Activated naive CD8-positive, alpha-beta T cell treated with anti-CD3 and anti-CD28 coated beads, Interleukin-2, amount 50 U/mL, for 24 hours (primary cell): ENCODE measurements around the gene CCL5.

ENCODE experiments used
- ATAC-seq: fragments of 150-1000 bp; cut with Tn5 transposase; one replicate; pipeline ENCODE4 v1.10.0; 2021
- DNase-seq: peaks from one replicate; pipeline ENCODE4 v3.0.0; 2021
- H3K27ac Mint-ChIP-seq: one replicate; pipeline ENCODE4 v1.8.0; 2021; ENCODE audit warnings: mild to moderate bottlenecking, mixed read lengths
- H3K27me3 Mint-ChIP-seq: one replicate; pipeline ENCODE4 v1.8.0; 2021; ENCODE audit warnings: mixed read lengths
- H3K36me3 Mint-ChIP-seq: one replicate; pipeline ENCODE4 v1.8.0; 2021; ENCODE audit warnings: low read depth, mixed read lengths
- H3K4me1 Mint-ChIP-seq: one replicate; pipeline ENCODE4 v1.8.0; 2021; ENCODE audit warnings: mixed read lengths
- H3K4me3 Mint-ChIP-seq: one replicate; pipeline ENCODE4 v1.8.0; 2021; ENCODE audit warnings: mild to moderate bottlenecking, moderate library complexity, mixed read lengths
- H3K9me3 Mint-ChIP-seq: one replicate; pipeline ENCODE4 v1.8.0; 2021; ENCODE audit warnings: mixed read lengths

Gene CCL5

DNA sequence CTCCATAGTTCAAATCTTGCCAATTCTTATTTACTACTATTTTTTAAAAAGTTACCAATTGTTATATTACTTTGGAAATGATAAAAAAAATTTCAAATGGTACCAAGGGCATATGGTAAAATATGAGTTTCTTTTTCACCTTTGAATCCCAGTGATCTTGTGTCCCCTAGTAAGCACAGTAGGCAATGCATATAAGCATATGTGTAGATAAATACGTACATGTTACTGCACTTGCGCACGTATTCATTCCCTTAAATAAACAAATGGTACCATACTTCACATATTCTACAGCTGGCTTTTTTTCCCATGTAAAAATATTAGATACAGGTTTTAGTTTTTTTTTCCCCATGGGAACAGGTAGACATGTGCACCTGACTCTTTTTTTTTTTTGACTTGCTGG is 39.1 kb downstream of the CCL5 start:
- H3K27ac Mint-ChIP-seq: no peak overlapping the region
- H3K27me3 Mint-ChIP-seq: no peaks in the 10 kb centered on the region
- no peak for ATAC-seq
- H3K4me3 Mint-ChIP-seq: no peak overlapping the region
- H3K36me3 Mint-ChIP-seq: peaks cover 60% of the 10 kb centered on the region
- H3K4me1 Mint-ChIP-seq: peaks cover 6% of the 10 kb centered on the region
- DNase-seq: no peak
- H3K9me3 Mint-ChIP-seq: no peaks in the 10 kb centered on the region

DNA sequence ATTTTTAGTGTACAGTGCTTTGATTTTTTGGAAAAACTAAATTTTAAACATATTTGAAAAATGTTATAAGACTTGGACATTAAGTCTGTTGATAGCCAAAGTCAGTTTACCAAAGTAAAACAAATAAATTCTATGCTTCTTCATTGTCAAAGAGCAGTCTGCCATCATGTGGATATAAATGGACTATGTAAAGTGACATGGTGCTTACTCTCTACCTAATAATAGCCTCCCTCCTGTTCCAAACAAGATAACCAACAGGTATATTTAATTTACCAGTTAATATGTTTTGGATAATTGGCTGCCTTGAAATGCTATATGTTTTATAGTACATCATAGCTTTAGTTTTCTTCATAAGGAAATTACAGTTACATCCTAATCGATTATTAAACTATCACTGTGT is 55.0 kb downstream of the CCL5 start:
- ATAC-seq (no peak), DNase-seq (no peak)
- peaks cover 64% of the 10 kb centered on the region for H3K36me3 Mint-ChIP-seq
- no peak overlapping the region for H3K27ac Mint-ChIP-seq
- H3K27me3 Mint-ChIP-seq: no peaks in the 10 kb centered on the region
- no peak overlapping the region for H3K4me3 Mint-ChIP-seq
- H3K4me1 Mint-ChIP-seq: peaks cover 1% of the 10 kb centered on the region
- no peaks in the 10 kb centered on the region for H3K9me3 Mint-ChIP-seq
